GM19025 (cell line): ENCODE measurements around the gene NOS1.
"Not testable (repeated sequence)": the region's sequence is repeated elsewhere in the genome, so short reads cannot be mapped to it uniquely, and the experiment has no call there.

Source experiments
- ATAC-seq: cut with Tn5 transposase; IDR thresholded peaks from one replicate; pipeline ENCODE4 v1.9.1; 2021; ENCODE audit warnings: mild to moderate bottlenecking, low read depth, moderate library complexity; ENCODE audit not compliant: unreplicated experiment

NOS1 gene

DNA sequence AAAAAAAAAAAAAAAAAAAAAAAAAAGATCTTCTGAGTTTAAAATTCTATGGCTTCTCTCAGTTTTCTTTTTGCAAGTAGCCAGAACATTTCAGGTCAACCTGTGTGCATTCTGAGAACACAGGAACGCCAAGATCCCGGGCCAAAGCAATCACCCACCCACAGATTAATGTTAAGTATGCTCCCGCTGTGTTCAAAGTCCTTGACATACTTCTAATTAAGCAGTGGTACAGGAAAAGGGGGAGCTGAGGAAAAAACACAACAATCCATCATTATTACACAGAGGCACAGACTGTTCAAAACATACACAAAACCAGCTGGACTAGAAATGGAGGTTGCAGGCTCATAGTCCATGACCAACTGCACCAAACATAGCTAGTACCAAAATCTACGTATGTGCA, 174.0 kb downstream of the NOS1 start:
- no peak for ATAC-seq

DNA sequence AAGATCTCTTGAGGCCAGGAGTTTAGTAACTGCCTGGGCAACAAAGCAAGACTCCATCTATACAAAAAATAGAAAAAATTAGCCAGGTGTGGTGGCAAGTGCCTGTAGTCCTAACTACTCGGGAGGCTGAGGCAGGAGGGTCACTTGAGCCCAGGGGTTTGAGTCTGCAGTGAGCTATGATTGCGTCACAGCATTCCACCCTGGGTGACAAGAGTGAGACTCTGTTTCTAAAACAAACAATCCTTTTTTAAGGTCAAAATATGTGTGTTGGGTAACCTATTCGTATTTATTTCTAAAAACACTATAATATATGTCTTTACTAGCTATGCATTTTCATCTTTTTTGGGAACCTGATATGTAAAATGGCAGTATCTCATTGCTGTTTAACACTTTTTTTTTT, 178.6 kb downstream of the NOS1 start:
- ATAC-seq: no peak

DNA sequence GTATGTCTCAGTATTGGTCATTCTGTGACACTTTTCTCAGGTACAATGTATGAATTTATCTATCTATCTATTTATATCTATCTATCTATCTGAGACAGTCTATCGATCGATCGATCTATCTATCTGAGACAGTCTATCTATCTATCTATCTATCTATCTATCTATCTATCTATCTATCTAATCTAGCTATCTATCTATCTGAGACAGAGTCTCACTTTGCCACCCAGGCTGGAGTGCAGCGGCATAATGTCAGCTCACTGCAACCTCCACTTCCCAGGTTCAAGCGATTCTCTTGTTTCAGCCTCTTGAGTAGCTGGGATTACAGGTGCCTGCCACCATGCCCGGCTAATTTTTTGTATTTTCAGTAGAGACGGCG, 180.0 kb downstream of the NOS1 start:
- ATAC-seq: not testable (repeated sequence)

DNA sequence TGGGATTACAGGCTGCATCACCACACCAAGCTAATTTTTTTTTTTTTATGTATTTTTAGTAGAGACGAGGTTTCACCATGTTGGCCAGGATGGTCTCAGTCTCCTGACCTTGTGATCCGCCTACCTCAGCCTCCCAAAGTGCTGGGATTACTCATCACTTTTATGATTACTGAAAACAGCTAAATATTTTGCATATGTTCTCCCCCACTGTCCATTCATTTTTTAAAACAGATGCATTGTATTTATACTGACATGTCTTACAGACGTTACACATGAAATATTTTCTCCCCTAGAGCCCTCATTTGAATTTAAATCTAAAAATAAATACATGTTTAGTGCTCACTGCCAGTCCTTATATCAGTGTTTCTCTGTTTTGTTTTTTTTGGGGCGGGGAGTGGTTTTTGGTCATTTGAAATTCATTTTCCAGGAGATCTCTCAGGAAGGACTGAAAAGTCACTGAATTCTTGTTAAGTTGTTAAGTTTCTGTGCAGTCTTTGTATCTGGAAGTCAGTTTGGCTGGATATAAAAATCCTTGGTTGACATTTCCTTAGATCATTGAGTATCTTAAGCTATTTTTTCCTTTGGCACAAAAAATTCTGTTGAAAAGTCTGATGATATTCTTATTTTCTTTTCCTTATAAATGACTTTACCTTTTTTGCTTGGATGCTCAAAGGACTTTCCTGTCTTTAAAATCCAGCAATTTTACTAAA, 180.5 kb downstream of the NOS1 start:
- ATAC-seq: no peak

DNA sequence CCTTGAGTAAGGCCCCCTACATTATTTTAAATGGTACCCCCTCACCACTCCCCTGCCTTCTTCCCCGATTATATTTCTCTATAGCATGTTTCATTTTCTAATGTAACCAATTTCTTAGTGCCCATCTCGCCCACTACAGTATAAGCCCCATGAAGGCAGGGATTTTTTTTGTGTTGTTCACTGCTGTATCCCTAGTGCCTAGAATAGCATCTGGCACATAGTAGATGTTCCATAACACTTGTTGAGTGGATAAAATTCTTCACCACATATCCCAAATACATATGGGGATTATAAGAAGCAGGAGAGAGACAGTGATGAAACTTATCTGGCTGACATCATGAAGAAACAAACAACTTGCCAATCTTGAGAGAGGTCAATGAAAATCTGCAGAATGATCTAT, 182.7 kb downstream of the NOS1 start:
- ATAC-seq: no peak

DNA sequence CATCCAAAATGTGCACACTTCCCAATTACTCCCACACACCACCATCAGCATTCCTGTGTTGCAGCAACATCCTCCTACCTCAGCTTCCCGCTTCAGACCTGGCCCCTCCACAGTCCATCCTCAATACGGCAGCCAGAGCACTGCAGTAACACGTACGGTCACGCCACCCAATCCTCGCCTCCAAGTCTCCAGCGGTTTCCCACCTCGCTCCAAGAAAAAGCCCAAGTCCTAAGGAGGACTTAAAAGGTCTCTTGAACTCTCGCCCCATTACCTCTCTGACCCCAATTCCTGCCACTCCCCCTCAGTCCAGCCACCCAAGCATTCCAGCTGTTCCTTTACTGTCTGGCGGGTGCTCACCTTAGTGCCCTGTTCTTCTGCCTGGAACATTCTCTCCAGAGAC, 183.1 kb downstream of the NOS1 start:
- ATAC-seq: no peak

DNA sequence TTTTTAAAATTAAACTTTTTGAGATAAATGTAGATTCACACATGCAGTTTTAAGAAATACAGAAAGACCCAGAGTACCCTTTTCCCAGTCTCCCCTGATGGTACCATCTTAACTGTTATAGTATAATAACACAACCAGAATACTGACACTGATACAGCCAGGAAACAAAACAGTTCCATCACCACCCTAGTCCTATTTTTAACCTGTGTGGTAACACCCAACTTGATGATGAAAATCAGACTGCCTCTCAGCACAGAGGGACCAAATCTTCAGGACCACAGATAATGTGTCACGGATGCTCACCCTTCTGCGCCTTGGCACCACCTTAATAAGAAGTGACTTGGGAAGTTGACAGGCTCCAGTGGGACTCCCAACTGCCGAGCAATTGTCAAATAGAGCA, 189.3 kb downstream of the NOS1 start:
- ATAC-seq: no peak

DNA sequence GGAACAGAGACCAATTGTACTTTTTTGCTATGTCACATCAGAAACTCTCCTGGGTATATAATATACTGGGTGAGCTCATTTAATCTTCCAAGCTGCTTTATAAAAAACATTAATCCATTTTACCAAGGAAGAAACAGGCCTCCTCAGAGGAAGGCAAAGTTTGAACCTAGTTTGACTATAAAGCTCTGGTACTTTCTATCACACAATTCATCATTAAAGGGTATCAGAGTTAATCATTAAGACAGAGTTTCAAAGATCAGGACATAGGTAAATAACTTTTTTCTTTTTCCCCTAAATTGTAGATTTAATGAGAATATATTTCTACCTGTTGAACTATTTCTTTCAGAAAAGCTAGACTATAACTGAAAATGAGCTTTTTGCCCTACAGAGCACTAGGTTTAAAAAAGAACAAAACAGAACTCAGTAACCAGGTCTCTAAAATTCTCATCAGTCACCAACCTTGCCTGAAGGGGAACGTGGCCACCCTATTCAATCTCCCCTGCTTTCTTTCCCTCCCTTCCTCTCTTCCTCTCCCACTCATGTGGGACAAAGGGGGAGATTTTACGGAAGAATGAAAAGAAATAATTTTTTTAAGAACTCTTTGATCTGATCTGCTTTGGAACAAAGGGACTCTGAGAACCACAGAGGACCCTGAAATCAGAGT, 189.8 kb downstream of the NOS1 start:
- ATAC-seq: no peak

DNA sequence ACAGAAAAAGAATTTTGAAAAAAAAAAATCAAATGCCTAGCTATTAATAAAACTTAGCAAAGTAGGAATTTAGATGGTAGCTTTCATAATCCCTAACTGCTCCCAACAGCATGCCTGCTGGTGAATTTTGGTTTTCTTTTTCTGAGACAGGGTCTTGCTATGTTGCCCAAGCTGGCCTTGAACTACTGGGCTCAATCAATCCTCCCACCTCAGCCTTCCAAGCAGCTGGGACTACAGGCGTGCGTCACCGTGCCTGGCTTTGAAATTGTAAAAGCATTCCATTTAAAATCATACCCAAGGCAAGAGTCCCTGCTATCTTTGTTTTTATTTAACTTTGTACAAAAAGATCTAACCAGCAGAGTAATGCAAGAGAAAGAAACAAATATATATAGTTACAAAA, 191.9 kb downstream of the NOS1 start:
- ATAC-seq: no peak

DNA sequence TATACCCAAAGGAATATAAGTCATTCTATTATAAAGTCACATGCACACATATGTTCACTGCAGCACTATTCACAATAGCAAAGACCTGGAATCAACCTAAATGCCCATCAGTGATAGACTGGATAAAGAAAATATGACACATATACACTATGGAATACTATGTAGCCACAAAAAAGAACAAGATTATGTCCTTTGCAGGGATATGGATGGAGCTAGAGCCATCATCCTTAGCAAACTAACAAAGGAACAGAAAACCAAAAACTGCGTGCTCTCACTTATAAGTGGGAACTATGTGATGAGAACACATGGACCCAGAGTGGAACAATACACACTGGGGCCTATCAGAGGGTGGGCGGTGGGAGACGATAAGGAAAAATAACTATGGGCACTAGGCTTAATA, 192.4 kb downstream of the NOS1 start:
- ATAC-seq: no peak

DNA sequence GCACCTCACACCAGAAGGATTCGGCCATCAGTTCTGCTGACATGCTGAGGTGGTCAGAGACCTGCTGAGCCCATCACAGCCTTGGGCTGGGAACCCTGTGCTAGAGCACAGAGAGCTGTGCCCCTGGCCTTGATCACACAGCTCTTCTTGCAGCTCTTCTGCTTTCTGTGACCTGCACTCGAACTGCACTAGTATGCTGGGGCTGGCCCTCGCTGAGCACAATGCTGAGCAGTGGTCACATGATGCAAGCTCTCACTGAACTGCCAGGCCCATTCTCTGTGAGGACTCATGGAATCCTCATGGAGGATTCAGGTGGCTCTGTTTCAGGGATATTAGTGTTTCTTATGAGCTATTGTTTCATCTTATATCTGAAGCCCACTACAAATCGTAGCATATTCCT, 193.7 kb downstream of the NOS1 start:
- ATAC-seq: no peak

DNA sequence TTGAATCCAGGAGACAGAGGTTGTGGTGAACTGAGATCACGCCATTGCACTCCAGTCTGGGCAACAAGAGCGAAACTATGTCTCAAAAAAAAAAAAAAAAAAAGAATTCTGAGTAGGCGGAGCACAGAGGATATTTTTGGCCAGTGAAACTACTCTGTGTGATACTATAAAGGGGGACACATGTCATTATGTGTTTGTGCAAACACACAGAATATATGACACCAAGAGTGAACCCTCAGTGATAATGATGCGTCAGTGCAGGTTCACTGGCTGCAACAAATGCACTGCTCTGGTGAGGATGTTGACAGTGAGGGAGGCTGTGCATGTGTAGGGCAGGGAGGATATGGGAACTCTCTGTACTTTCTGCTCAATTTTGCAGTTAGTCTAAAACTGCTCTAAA, 195.3 kb downstream of the NOS1 start:
- ATAC-seq: no peak

DNA sequence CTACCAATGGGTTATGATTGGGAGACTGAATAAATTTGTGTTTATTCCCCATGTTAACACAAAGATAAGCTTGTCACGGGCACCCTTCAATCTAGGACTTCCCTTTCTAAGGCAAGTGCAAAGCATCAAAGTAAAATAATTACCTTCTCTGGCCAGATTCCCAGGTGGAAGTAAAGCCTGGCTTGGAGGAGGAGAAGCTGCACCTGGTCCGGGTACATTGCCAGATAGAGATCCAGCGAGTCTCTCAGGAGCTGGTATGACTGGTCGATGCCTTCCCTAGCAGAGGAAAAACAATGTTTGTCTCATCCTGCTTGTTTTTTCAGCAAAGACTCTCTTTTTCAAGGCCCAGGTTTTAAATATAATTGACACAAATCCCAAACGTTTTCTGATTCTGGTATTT, 196.1 kb downstream of the NOS1 start:
- ATAC-seq: no peak

DNA sequence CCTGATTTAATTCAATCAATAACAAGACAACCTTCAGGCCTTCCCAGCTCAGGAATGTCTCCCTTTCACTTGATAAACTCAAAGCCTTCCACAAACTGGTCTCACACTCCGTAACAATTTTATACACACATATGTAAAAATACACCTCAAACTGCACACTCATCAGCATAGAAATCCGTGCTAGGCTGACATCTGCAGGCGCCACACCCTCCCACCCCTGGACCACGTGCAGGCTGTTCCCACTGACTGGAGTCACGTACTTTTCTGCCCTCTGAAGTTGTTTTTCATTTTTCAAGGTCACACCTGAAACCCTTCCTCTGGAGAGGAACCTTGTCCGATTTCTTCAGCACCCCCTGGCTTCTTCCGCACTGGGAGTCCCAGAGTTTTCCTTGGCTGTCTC, 198.8 kb downstream of the NOS1 start:
- no peak for ATAC-seq

DNA sequence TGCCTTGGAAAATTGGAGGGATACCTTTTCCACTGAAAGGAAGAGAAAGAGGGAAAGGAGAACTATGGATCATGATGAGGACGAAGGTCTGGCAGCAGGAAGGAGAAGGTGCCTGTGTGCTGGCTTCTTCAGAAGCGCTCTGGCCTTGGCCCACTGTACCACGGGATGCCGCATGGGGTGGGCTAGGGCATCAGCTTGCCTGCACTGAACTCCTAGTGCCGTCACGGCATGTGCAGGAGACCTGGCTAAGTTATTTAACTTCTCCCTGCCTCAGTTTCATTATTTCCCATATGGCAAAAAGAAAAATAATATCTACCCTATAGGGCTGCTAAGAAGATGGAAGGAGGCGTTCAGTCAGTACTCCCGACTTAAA, 199.3 kb downstream of the NOS1 start:
- ATAC-seq: no peak

DNA sequence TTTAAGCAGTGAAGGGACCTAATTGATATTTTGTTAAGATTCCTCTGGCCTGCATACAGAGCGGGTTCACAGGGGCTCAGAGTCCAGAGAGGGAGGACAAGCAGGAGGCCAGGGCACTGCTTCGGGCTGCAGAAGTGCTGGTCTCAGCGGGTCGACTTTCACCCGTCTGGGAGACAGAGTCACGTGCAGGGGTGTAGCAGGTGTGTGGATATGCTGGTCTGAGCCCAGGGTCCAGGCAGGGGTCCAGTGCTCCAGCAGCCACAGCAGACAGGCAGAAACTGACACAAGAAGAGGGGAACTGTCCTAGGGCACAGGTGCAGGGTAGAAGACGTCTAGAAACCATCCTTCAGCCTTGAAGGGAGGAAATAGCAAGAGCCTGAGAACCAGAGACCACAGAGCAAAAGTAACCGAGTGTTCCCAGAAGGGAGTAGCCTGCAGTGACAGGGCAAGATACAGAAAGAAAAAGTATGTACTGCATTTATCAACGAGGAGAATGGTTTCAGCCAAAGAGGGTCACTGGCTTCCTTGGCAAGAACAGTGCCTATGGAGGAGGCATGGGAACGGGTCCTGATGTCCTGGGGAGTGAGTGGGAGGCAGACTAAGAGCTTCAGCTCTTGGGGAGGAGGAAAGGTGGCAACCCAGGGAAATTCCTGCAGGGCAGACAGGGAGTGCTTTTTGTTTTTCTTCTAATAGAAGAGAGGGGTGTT, 199.8 kb downstream of the NOS1 start:
- ATAC-seq: no peak

DNA sequence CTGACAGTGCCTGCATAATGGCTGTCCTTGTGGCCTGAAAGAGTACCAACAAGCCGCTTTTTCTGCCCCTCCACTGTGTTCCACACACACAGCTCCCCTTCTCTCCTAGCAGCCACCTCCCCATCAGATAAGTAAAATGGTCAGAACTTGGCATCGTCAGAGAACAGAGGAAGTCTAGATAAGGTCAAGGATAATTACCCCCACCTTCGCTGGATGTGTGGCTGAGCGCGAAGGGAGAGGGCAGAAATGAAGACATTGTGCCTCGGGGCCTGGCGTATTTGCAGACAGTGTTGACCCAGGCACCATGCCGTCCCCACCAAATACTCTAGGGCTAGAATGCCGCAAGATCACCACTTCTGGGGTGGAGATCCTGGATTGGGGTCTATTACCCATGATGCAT, 201.8 kb downstream of the NOS1 start:
- no peak for ATAC-seq

DNA sequence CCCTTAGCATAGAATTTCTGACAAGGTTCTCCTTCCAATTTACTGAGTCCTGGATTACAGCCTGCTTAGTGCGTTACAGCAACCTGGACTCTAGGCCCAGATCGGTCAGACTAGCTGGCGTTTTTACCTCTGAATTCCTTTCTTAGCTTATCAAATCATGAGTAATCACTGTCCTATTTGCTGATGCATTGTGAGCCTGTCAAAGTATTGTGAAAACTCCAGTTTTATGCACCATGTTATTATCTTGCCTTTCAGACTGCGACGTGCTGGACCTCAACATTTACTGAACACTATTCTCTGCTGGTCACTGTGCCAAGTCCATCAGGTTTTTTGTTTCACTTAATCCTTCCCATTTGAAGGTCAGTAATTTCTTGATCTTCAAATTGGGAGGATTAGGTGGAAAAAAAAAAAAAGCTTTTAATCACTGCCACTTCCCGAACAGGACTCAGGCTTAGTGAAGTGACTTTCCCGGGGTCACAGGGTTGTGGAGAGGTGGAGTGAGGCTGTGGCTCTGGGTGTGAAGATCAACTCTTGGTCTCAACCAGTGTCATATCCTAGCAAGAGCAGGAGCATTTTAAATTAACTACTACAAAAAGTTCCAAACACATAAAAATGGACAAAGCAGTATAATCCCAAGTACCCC, 202.4 kb downstream of the NOS1 start:
- no peak for ATAC-seq
